22Rv1 (cell line): ENCODE measurements around the gene RNF135.

ENCODE experiments used
- H3K27ac ChIP-seq: fragments of 450-650 bp; 2 replicates; pipeline ENCODE4 v1.5.1; 2017
- CTCF ChIP-seq: fragments of 450-650 bp; IDR thresholded peaks from 2 replicates; pipeline ENCODE4 v1.5.1; 2017; ENCODE audit warnings: mild to moderate bottlenecking
- ZFX ChIP-seq: fragments of 450-650 bp; IDR thresholded peaks from 2 replicates; pipeline ENCODE4 v1.6.1; 2017; ENCODE audit warnings: antibody characterized with exemption, borderline replicate concordance

RNF135 gene

GRCh38 chr17:30947796-30948195, 23.0 kb upstream of the RNF135 start:
- TF ChIP-seq ZFX (no peak), CTCF (no peak)
- H3K27ac ChIP-seq = no peak overlapping the region

DNA sequence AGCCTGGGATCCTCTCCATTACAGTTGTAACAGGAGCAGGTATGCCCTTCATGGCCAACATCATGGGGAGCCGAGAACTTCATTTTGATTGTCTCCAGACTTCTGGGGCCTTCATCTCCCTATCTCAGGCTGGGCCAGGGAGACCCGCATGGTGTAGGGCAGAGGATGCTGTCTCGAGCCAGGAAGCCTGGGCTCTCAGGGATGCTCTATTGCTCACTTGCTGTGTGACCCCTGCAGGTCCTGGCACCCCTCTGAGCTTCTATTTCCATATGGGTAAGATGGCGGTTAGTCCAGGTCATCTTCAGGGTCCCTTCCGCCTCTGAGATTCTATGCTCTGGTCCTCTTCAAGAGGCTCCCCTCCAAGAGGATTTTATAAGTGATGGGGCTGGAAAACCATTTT, 20.6 kb upstream of the RNF135 start:
- H3K27ac ChIP-seq = no peak overlapping the region
- TF ChIP-seq CTCF = no peak
- TF ChIP-seq ZFX = no peak

GRCh38 chr17:30950669-30951399, 20.0 kb upstream of the RNF135 start:
- no peak for TF ChIP-seq ZFX
- TF ChIP-seq CTCF = no peak
- no peak overlapping the region for H3K27ac ChIP-seq

DNA sequence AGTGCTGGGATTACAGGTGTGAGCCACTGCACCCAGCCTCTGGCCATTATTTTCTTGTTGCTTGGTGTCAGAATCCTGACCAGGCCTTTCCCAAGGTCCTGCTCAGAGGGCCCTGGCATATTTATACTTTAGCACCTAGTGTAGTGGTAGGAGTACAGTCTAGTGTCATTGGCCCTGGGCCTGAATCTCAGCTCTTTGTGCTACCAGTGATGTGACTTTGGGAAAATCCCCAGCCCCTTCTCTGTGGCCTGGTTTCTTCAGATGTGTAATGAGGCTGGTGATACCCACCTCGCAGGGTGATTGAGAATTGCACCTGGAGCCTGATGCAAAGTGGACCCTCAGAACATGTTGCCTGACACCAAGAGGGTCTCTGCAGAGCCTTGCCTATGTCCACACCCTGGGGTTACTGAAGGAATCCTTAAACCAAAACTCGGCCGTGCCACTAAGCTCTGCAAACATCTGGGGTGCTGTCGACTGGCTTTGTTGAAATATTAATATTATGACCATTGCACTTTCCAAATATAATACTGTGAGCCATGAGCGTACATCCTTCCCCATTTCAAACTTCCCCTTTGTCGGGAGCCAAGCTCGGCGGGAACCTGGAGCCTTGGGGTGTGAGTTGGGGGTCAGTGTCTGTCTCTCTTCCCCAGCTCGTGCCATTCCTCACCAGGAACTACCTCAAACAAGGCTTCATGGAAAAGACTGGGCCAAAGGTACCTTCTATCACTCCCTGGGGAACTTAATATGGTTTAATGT, 18.0 kb upstream of the RNF135 start:
- no peak overlapping the region for H3K27ac ChIP-seq
- no peak for TF ChIP-seq ZFX
- TF ChIP-seq CTCF = no peak

DNA sequence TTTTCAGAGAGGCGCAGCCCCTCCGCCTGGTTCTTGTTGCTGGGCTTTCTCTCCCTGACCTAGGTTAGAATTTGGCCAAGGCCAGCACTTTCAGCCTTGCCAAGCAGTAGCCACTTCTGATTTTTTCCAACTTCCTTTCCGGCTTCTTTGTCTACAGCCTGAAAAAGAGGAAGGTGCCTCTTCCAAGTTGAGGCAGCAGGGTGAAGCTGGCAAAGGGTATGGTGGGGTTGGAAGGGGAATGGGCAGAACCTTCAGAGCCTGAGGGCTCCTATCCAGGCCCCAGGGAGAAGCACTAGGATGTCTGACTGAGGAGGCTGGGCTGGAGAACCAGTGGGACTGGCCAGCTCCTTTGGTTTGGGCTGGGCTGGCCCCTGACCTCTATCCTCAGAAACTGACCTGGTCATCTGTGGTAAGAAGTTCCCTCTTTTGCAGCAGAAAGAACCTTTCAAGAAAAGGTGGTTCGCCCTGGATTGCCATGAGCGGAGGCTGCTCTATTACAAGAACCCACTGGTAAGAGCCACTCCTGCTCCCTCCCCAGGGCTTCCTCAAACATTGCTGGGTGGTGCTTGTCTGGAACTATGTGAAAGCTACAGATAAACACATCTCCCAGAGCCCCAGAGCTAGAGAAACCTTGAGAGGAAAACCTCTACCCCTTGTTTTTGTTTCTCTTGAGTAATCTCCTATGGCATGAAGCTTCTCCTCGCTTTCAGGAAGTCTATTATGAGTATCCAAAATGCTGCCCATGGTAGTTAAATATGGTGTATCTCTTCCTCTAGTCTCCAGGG, 16.6 kb upstream of the RNF135 start:
- no peak for TF ChIP-seq ZFX
- TF ChIP-seq CTCF = no peak
- no peak overlapping the region for H3K27ac ChIP-seq

GRCh38 chr17:30956764-30957374, 14.0 kb upstream of the RNF135 start:
- H3K27ac ChIP-seq = no peak overlapping the region

More at GRCh38 chr17:30956764-30957374, 14.0 kb upstream of the RNF135 start:
- TF ChIP-seq ZFX (no peak), CTCF (no peak)
